GM11168 (cell line): Measurements from ENCODE around the gene SAT2.

Source experiments
- in situ Hi-C: fragments of 300-500 bp; cut with MboI; formaldehyde crosslinking; loops from one replicate; pipeline ENCODE4 v1.12.0; 2022; ENCODE audit warnings: low sequenced_read_pairs; ENCODE audit not compliant: unreplicated experiment

The SAT2 gene

DNA sequence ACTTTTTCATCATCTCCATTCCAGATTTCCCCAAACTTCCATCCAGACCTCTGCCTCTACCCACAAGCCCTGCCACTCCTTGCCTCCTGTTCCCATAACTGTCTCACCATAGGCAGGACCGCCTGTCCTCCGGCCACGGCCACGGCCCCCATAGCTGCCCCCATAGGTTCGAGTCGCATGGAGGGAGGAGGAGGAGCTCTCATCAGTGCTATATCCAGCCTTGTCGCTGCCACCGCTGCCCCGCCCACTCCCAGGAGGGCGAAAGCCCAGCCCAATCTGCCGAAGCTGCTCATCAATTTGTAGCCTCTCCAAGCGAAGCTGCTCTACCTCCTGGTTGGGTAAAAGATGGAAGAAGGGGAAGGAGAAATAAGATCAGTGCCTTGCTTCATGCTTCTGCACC is 34.3 kb downstream of the SAT2 start:
- in situ Hi-C loops = no loop called here

GRCh38 chr17:7592422-7593021 is 35.1 kb downstream of the SAT2 start:
- in situ Hi-C loops = no loop called here

DNA sequence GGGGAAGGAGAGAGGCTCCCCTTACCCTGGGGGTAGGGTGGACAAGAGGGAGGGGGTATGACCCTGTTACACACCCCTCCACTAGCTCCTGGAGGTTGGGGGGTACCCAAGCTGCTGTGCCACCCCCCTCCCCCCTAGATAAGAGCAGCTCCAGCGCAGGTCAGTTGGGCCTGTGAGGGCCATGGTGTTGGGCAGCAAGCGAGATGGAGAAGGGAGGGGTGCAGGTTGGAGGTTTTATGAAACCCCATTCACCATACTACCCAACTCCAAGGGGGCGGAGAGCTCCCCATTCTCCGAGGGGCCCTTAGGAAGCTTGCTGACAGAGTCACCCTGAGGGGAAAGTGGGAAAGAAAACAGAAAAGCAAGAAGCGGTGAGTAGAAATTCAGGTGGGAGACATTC is 36.0 kb downstream of the SAT2 start:
- in situ Hi-C loops = no loop called here

DNA sequence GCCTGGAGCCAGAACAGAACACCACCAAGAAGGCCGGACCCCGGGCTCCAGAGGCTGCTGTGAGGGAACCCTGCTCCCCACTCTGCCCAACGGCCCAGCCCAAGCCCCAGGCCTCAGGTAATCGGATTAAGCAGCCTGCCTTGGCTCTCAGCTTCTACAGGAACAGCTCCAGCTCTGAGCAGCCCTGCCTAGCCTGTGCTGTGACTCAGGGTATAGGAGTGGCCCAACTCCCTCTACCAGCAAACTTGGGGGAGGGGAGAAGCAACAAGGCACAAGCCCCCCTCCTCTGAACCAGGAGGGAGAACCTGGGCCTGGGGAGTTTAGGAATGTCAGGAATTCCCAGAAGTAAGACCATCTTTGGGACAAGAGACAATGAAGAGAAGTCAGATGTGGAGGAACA is 36.9 kb downstream of the SAT2 start:
- in situ Hi-C loops = no loop called here

GRCh38 chr17:7589891-7590691 is 37.5 kb downstream of the SAT2 start, which contains the start of gene SOX15:
Gene SOX15, minus strand, starts transcription at chr17:7590094. Its CDS starts 418 bp downstream, at chr17:7589676.
- in situ Hi-C loops = no loop called here

DNA sequence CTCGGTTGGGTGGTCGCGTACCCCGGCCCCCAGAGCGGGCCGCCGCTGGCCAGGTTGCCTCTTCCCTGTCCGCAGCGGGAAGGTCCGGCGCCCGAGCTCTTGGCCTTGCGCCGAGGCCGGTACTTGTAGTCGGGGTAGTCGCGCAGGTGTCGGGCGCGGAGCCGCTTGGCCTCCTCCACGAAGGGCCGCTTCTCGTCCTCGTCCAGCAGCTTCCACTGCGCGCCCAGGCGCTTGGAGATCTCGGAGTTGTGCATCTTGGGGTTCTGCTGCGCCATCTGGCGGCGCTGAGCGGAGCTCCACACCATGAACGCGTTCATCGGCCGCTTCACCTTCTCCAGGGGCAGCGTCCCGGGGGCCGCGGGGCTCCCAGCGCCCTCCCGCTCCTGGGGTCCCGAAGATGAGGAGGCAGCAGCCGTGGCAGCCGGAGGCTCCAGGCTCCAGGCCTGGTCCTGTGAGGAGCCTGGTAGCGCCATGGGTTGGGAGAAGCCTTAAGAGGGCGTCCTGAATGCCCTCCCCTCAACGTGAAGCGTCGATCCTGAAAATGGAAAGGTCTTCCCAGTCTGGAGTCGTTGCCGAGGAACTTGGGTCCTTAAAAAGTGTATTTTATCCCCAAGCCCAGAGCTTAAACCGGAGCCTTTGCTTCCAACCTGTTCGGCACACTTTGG is 38.3 kb downstream of the SAT2 start:
- in situ Hi-C loops = no loop called here

DNA sequence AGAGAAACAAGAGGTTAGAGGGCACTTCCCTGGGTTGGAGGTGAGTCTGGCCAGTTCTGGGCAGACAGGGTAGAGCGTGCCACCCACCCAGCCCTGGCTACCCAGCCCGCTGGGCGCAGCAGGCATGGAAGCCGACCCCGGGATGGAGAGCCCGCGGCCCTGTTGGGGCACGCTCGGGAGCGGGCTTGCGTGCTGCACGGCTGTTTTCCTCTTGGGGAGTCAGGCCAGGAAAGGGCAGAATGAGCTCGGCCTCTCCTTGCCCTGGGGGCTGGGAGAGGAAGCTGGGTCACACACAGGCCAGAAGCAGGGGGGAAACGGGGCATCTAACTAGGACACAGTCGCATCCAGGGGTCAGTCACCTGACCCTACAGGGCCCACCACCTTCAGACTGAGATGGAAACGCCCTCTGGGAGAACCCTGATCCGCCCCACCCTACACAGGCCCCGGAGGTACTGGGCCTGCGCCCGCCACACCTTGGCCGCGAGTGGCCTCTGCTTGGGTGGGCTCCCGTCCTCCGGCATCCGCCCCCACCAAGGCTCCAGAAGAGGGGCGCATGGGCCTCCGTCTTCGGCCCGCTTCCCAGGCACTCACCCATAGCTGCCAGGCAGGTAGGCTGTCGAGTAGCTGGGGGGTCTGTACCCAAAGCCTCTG is 38.9 kb downstream of the SAT2 start:
- in situ Hi-C loops = no loop called here

- in situ Hi-C loops = no loop called here
Observed at GRCh38 chr17:7587420-7588151, 40.0 kb downstream of the SAT2 start.

GRCh38 chr17:7586673-7587419 is 40.8 kb downstream of the SAT2 start:
- in situ Hi-C loops = no loop called here

DNA sequence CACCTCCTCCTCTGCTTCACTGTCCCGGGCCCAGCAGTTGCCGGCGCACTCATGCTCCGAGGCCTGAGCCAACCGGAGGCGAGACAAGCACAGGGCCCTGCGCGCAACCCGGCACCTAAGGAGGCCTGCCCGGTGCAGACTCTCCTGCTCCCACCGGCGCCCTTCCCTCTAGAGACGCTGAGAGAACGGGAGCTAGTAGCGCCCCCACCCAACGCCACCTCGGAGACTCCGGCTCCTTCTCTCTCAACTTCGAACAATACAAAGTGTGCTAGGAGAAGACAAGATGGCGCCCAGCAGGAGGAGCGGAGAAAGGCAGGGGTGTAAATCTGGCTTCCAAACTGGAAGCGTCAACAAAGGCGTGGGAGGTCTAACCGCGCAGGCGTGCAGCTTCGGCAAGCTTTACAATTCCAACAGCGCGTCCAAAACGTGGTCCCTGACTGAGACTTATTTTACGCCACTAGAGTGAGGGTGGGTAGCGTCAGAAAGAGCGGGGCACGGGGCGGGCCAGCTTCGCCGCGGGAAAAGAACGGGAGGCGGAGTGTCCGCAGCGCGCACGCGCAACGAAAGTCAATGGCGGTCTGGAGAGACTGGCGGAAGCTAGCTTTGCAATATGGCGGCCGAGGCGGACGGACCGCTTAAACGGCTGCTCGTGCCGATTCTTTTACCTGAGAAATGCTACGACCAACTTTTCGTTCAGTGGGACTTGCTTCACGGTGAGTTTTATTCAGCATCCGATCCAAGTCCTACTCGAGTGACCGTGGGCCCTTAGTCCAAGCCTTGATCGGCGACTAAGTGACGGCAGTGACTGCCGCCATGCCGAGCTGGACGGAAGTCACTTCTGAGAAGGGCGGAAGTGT is 44.1 kb downstream of the SAT2 start, which contains the start of gene MPDU1:
MPDU1 (plus strand) TSS at position 600 of the 857 bp plus-strand sequence; CDS start at position 611, 11 bp downstream.
- in situ Hi-C loops = no loop called here

GRCh38 chr17:7582396-7583252 is 45.0 kb downstream of the SAT2 start:
- in situ Hi-C loops = no loop called here

DNA sequence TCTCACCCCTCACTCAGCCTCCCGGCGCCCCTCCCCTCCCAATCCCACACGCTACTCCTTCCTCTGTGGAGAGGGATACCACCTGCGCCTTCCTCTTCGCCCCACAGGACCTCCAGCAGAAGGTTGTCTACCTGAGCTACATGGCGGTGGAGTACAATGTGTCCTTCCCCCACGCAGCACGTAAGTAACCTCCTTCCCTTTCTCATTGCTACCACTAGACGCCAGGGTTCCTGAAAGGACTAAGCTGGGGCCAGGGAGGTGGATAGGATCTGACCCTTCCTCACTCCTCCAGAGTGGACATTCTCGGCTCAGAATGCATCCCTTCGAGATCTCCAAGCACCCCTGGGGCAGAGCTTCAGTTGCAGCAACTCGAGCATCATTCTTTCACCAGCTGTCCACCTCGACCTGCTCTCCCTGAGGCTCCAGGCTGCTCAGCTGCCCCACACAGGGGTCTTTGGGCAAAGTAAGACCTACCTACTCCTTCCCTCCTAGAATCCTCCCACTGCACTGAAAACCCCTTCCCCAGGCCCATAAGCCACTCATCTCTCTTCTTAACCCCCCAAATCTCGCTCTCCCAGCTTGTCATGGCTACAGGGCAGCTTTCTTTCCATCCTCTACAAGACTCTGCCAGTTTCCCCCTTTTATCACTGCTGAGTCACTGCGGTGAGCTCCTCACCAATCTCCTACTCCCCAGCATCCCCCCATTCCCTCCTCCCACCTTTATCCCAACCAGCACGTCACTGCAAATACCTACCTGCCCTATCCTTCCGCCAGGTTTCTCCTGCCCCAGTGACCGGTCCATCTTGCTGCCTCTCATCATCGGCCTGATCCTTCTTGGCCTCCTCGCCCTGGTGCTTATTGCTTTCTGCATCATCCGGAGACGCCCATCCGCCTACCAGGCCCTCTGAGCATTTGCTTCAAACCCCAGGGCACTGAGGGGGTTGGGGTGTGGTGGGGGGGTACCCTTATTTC is 46.7 kb downstream of the SAT2 start:
- in situ Hi-C loops = no loop called here

DNA sequence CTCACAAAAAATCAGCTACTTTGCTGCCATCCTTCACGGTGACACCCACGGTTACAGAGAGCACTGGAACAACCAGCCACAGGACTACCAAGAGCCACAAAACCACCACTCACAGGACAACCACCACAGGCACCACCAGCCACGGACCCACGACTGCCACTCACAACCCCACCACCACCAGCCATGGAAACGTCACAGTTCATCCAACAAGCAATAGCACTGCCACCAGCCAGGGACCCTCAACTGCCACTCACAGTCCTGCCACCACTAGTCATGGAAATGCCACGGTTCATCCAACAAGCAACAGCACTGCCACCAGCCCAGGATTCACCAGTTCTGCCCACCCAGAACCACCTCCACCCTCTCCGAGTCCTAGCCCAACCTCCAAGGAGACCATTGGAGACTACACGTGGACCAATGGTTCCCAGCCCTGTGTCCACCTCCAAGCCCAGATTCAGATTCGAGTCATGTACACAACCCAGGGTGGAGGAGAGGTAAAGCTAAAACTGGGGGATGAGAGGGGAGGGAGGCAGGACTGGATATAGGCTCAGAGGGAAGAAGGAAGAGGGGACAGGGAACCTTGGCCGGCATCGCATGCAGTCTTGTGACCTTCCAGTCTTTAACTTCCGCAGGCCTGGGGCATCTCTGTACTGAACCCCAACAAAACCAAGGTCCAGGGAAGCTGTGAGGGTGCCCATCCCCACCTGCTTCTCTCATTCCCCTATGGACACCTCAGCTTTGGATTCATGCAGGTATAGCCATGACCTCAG is 47.6 kb downstream of the SAT2 start:
- in situ Hi-C loops = no loop called here

GRCh38 chr17:7579001-7579833 is 48.4 kb downstream of the SAT2 start, which contains the start of gene CD68:
Gene CD68, plus strand, starts transcription at chr17:7579638. Its CDS starts 40 bp downstream, at chr17:7579678.
- in situ Hi-C loops = no loop called here
